Activated CD4-positive, alpha-beta T cell treated with anti-CD3 and anti-CD28 coated beads, Interleukin-2, amount 10 ng/mL, durations not matched to agents 24 days and 14 days (primary cell): ENCODE measurements around the gene LCOR. TPM values are rescaled to one million over a fixed set of nuclear protein-coding genes. Genes with fewer than 3 reads are reported as not detected.

ENCODE experiments used
- DNase-seq: peaks from one replicate; pipeline ENCODE4 v3.0.0; 2022
- H3K27ac Mint-ChIP-seq: one replicate; pipeline ENCODE4 v1.8.0; 2022; ENCODE audit warnings: mild to moderate bottlenecking, mixed read lengths
- H3K27me3 Mint-ChIP-seq: one replicate; pipeline ENCODE4 v1.8.0; 2022; ENCODE audit warnings: mixed read lengths
- H3K36me3 Mint-ChIP-seq: one replicate; pipeline ENCODE4 v1.8.0; 2022; ENCODE audit warnings: low read depth, mild to moderate bottlenecking, mixed read lengths
- H3K4me1 Mint-ChIP-seq: one replicate; pipeline ENCODE4 v1.8.0; 2021; ENCODE audit warnings: mixed read lengths
- H3K4me3 Mint-ChIP-seq: one replicate; pipeline ENCODE4 v1.8.0; 2022; ENCODE audit warnings: mild to moderate bottlenecking, moderate library complexity, mixed read lengths
- H3K9me3 Mint-ChIP-seq: one replicate; pipeline ENCODE4 v1.8.0; 2021; ENCODE audit warnings: mixed read lengths
- intact Hi-C: fragments of 100-400 bp; cut with micrococcal nuclease; formaldehyde crosslinking; loops from one replicate; pipeline ENCODE4 v1.15.1; 2023
- total RNA-seq: library from RNA; stranded (reverse); gene quantifications from 2 replicates; pipeline ENCODE4 v1.2.3, GENCODE V29; 2022

Gene LCOR
- total RNA-seq, 1 donor from 2014 or later = 22.6 TPM

GRCh38 chr10:97015240-97015639 lies 183.1 kb downstream of the LCOR start:
- H3K36me3 Mint-ChIP-seq = no peaks in the 10 kb centered on the region
- no peak overlapping the region for H3K27ac Mint-ChIP-seq
- intact Hi-C loops = no loop called here
- no peaks in the 10 kb centered on the region for H3K9me3 Mint-ChIP-seq
- peaks cover 16% of the 10 kb centered on the region for H3K4me1 Mint-ChIP-seq
- no peaks in the 10 kb centered on the region for H3K27me3 Mint-ChIP-seq
- DNase-seq = no peak
- no peak overlapping the region for H3K4me3 Mint-ChIP-seq

GRCh38 chr10:97016728-97017473 lies 184.8 kb downstream of the LCOR start:
- peak; percentile 75 for DNase-seq
- Mint-ChIP-seq H3K27ac (peak overlapping the region; percentile 76), H3K27me3 (no peaks in the 10 kb centered on the region), H3K9me3 (no peaks in the 10 kb centered on the region), H3K4me1 (peaks cover 19% of the 10 kb centered on the region), H3K4me3 (peak overlapping the region; percentile 29), H3K36me3 (no peaks in the 10 kb centered on the region)
- intact Hi-C loops = loop anchor here (2.0 kb wide), 1 partner anchor 38 kb away; no protein-coding TSS in a partner anchor

GRCh38 chr10:97017474-97017903 lies 185.4 kb downstream of the LCOR start:
- Mint-ChIP-seq H3K36me3 (no peaks in the 10 kb centered on the region), H3K4me1 (peaks cover 22% of the 10 kb centered on the region), H3K4me3 (peak overlapping the region; percentile 29), H3K27ac (no peak overlapping the region), H3K27me3 (no peaks in the 10 kb centered on the region), H3K9me3 (no peaks in the 10 kb centered on the region)
- intact Hi-C loops = loop anchor here (2.0 kb wide), 1 partner anchor 39 kb away; no protein-coding TSS in a partner anchor
- DNase-seq = no peak

- Mint-ChIP-seq H3K36me3 (no peaks in the 10 kb centered on the region), H3K4me1 (peaks cover 22% of the 10 kb centered on the region), H3K27ac (no peak overlapping the region), H3K9me3 (no peaks in the 10 kb centered on the region), H3K27me3 (no peaks in the 10 kb centered on the region), H3K4me3 (no peak overlapping the region)
- no peak for DNase-seq
- intact Hi-C loops = no loop called here
Measured at GRCh38 chr10:97018251-97019212, 186.4 kb downstream of the LCOR start.

- Mint-ChIP-seq H3K4me1 (peaks cover 22% of the 10 kb centered on the region), H3K36me3 (no peaks in the 10 kb centered on the region), H3K27ac (no peak overlapping the region), H3K27me3 (no peaks in the 10 kb centered on the region), H3K4me3 (no peak overlapping the region), H3K9me3 (no peaks in the 10 kb centered on the region)
- intact Hi-C loops = no loop called here
- no peak for DNase-seq
Measured at GRCh38 chr10:97019213-97019844, 187.2 kb downstream of the LCOR start.

GRCh38 chr10:97020452-97021400 lies 188.6 kb downstream of the LCOR start:
- Mint-ChIP-seq H3K27ac (no peak overlapping the region), H3K9me3 (no peaks in the 10 kb centered on the region), H3K4me3 (no peak overlapping the region), H3K4me1 (peaks cover 16% of the 10 kb centered on the region), H3K36me3 (no peaks in the 10 kb centered on the region), H3K27me3 (no peaks in the 10 kb centered on the region)
- no peak for DNase-seq
- intact Hi-C loops = loop anchor here (10.0 kb wide), 1 partner anchor 646 kb away; no protein-coding TSS in a partner anchor

- Mint-ChIP-seq H3K4me3 (no peak overlapping the region), H3K27ac (no peak overlapping the region), H3K36me3 (no peaks in the 10 kb centered on the region), H3K27me3 (no peaks in the 10 kb centered on the region), H3K4me1 (peaks cover 6% of the 10 kb centered on the region), H3K9me3 (no peaks in the 10 kb centered on the region)
- DNase-seq = no peak
- intact Hi-C loops = loop anchor here (10.0 kb wide), 1 partner anchor 648 kb away; no protein-coding TSS in a partner anchor
Measured at GRCh38 chr10:97022616-97023015, 190.5 kb downstream of the LCOR start.

GRCh38 chr10:97023401-97024167 lies 191.5 kb downstream of the LCOR start:
- Mint-ChIP-seq H3K4me1 (peaks cover 6% of the 10 kb centered on the region), H3K27ac (no peak overlapping the region), H3K4me3 (no peak overlapping the region), H3K9me3 (no peaks in the 10 kb centered on the region), H3K27me3 (peaks cover 4% of the 10 kb centered on the region), H3K36me3 (no peaks in the 10 kb centered on the region)
- DNase-seq = no peak
- intact Hi-C loops = loop anchor here (2.0 to 10.0 kb wide), 2 partner anchors 259 to 649 kb away; no protein-coding TSS in a partner anchor

- Mint-ChIP-seq H3K27me3 (peaks cover 6% of the 10 kb centered on the region), H3K27ac (no peak overlapping the region), H3K36me3 (no peaks in the 10 kb centered on the region), H3K4me1 (peaks cover 6% of the 10 kb centered on the region), H3K9me3 (no peaks in the 10 kb centered on the region), H3K4me3 (no peak overlapping the region)
- DNase-seq = no peak
- intact Hi-C loops = loop anchor here (1.0 to 10.0 kb wide), 4 partner anchors 114 to 650 kb away; no protein-coding TSS in a partner anchor
Measured at GRCh38 chr10:97024168-97025073, 192.3 kb downstream of the LCOR start.

- H3K36me3 Mint-ChIP-seq = no peaks in the 10 kb centered on the region
- H3K4me3 Mint-ChIP-seq = no peak overlapping the region
- H3K4me1 Mint-ChIP-seq = peaks cover 6% of the 10 kb centered on the region
- H3K27ac Mint-ChIP-seq = no peak overlapping the region
- H3K9me3 Mint-ChIP-seq = no peaks in the 10 kb centered on the region
- peak; percentile 87 for DNase-seq
- peaks cover 6% of the 10 kb centered on the region for H3K27me3 Mint-ChIP-seq
- intact Hi-C loops = loop anchor here (1.0 to 10.0 kb wide), 4 partner anchors 115 to 651 kb away; no protein-coding TSS in a partner anchor
Measured at GRCh38 chr10:97025613-97026242, 193.6 kb downstream of the LCOR start.
